Fibroblast of lung (primary cell): ENCODE measurements around the gene SHROOM3.

Source experiments
- CTCF ChIP-seq, 2 donors: IDR thresholded peaks in 1 of 2; conservative IDR thresholded peaks in 1 of 2; 1 replicate in 1 of 2; 2 replicates in 1 of 2; pipeline ENCODE4 v1.5.1; 2011 to 2012; ENCODE audit warnings: low read length in 2 of 2, control low read depth in 1 of 2, inconsistent platforms in 1 of 2, low read depth in 1 of 2, mild to moderate bottlenecking in 1 of 2
- EZH2 ChIP-seq: IDR thresholded peaks from 2 replicates; pipeline ENCODE4 v1.5.1; 2012; ENCODE audit warnings: low read length, control low read depth, mild to moderate bottlenecking; ENCODE audit errors: missing control alignments

GRCh38 chr4:76703676-76704075 is 268.6 kb downstream of the SHROOM3 start:
- no peak for TF ChIP-seq EZH2
- no peak for TF ChIP-seq CTCF (conservative IDR thresholded peaks at IDR 0.05 in 1 of 2, IDR thresholded peaks at IDR 0.05 in 1 of 2; ENCODE audit: low read depth in 1 of 2, low read length in 2 of 2)
